Suppressor macrophage treated with lipopolysaccharide for 1 hour (primary cell): Measurements from ENCODE around the gene TECPR2.
"Not testable (repeated sequence)": the region's sequence is repeated elsewhere in the genome, so short reads cannot be mapped to it uniquely, and the experiment has no call there.

Experiments
- DNase-seq, 3 donors: peaks; one replicate each; pipeline ENCODE4 v3.0.0-alpha.2; 2020 to 2022

TECPR2 gene

DNA sequence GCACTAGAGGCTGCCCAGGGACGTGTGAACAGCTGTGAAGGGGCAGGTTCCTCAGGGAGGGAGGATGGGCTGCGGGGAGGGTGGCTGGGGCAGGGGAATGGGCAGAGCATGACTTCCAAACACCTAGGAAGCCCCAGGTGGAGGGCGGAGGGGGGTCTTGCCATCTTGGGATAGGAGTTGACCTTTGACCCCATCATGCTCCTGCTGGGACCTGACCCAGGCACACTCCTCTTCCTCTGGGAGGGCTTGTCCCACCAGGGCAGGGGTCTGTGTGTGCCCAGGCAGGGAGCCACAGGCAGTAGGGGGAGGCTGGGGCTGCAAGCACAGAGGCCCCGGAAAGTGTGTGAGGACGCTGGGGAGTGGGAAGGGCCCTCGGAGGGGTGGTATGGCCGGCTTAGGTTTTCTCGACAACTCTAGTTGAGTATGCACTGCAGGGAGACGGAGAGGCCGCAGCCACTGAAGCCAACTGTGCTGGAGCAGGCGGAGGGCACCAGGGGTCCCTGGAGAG is 150.1 kb downstream of the TECPR2 start:
- DNase-seq, result no peak

DNA sequence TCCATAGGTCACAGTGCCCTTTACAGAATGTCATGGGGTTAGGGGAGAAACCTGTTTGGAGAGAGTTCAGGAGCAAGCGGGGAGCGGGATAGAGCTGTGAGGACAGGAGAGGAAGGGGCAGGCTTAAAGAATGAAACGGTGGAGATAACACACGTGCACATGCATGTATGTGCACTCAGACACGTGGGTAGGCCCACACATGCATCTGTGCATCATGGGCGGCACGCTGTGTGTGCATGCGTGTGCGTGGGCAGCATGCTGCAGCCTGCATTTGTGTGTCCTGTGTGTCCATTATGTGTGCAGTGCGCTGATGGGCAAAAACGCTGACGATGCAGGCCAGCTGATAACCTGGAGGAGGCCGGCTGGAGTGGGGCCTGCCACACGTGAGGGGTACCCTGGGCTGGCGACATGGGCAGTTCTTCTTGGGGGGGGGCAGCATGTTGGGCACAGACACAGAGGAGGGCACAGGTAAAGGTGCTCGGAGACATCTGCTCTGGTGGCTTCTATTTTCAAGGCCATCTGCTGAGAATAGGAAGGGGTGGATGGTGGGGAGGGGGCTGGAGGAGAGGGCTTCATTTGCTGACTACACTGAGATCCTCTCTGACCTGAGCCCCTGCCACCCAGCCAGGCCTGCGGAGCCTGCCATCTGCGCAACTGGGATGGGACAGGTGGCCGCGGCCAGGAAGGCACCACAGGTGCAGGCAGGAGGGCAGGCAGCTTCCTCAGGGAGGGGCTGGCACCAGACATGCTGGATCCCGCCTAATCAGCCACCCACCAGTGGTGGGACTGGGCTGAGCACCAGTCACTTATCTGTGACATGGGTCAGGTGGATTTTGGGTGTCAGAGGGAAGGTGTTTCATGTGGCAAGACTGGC is 151.4 kb downstream of the TECPR2 start:
- DNase-seq, result no peak

DNA sequence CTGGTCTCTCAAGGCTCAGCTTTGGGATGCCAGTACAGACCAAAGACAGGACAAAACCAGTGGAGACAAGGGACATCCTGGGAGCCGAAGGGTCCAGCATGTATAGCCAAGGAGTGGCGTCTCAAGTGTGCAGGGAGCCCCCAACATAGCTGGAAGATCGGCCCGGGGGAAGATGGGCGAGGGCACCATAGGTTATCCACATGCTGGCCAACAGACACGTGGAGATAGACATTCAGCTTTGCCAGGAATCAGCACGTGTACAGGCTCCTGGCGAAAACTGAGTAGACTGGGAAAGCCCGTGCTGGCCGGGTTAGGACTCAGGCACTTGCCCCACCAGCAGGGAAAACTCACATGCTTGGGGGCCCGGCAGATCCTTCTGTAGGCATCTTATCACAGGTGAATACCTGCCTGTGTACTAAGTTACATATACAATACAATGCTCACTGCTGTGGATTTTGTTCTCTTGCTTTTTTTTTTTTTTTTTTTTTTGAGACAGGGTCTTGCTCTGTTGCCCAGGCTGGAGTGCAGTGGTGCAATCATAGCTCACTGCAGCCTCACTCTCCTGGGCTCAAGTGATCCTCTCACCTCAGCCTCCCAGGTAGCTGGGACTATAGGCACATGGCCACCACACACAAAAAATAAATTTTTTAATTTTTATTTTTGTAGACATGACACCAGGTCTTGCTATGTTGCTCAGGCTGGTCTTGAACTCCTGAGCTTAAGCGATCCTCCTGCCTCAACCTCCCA is 152.4 kb downstream of the TECPR2 start:
- no peak for DNase-seq

DNA sequence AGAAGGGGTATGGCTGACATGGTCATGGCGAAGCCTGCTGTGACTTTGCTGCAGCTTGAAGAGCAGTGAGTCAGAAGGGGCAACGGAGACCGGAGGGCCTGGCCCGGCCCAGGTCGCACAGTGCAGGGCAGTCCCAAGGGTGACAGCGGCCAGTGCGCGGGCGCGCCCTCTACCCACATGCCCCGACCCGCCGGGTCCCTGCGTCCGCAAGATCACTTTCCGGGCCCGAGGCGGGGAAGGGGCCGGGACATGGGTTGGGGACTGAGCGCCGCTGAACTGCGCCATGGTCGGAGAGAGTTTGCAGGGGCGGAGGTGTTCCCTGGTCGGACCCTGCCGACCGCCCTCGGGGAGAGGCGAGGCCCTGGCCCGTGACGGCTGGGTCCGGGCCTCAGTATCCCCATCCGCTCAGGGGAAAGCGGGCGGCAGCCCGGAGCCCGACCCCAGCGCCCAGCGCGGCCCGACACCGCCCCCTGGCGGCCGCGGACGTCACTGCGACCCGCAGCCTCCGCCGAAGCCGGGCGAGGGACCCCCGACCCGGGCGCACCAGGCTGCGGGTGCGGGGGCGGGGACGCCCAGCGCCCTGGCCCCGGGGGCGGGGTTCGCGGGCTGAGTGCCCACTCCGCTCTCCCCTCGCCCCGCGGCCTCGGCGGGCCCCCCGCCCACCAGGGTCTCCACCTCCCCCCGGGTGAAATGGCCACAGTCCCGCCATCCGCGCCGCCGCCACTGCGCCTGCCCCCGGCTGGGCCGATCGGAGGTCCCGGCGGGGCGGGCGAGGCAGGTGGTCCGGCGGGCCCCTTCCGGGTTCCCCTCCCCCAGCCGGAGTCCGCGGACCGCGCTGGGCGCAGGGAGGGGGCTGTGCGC is 154.0 kb downstream of the TECPR2 start:
- peak; percentile 72 to 81 (median 76) for DNase-seq

DNA sequence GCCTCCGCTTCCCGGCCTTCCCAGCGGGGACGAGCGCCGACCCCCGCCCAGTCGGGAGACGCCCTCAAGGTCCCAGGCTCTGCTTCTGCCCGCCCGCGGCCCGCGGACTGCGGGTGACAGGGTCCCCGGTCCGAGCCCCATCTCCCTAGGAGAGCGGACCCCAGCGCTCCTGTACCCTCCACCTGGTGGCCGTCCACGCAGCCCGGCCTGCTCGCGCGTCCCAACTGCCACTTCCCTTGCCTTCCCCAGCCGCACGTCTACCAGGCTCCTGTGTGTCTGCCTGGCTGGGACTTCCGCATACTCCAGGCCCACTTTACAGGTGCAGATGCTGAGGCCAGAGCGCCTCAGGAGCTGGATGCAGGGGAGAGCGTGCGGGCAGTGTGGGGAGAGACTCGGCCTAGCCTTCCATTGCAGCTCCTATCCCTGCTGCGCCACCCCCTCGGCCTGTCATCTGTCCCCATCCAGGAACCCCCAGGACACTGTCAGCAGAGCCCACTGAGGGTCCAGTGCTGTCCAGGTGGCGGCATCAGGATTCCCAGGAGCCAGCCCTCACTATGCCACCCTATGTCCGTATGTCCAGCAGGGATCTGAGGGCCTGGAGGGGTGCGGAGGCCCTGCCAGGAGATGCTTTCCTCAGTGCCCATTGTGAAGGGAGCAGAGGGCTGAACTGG is 154.8 kb downstream of the TECPR2 start:
- no peak for DNase-seq

DNA sequence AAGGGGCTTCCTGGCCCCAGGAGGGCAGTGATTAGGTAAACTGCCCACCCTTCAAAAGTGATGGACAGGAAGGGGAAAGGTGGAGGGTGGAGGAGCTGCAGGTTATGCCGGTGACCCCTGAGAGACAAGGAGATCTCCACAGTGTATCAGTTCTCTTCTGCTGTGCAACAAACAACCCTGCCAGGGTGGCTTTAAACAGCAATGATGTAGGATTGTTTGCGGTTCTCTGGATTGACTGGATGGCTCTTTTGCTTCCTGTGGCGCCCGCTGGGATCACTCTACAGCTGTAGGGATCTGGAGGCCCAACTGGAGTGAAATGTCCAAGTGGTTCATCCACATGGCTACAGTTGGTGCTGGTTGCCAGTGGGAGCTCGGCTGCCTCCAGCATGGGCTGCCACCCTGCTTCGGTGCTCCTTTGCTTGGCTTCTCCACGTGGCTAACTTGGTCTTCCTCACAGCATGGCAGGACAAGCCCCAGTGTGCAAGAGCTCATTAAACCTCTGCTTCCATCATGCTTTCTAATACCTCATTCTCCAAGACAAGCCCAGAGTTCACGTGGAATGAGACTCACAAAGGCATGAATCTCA is 155.4 kb downstream of the TECPR2 start:
- no peak for DNase-seq

DNA sequence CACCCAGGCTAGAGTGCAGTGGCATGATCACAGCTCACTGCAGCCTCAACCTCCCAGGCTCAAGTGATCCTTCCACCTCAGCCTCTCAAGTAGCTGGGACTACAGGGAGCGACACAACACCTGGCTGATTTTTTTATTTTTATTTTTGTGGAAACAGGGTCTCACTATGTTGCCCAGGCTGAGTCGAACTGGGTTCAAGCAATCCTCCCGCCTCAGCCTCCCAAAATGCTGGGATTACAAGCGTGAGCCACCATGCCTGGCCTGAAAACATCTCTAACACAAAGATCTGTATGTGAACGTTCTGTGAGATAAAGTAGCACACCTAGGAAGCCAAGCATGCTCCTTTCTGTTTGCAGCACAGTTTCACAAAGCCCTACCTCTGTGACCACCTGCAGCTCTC is 157.0 kb downstream of the TECPR2 start:
- not testable (repeated sequence) for DNase-seq

DNA sequence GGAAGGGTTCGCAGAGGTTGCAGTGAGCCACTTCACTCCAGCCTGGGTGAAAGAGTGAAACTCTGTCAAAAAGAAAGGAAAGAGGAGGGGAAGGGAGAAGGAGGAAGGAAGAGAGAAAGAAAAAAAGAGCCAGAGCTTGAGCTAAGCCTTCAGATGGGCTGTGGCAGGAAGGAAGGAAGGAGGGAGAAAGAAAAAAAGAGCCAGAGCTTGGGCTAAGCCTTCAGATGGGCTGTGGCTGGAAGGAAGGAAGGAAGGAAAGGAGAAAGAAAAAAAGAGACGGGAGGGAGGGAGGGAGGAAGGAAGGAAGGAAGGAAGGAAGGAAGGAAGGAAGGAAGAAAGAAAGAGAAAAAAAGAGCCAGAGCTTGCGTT is 160.4 kb downstream of the TECPR2 start:
- no peak for DNase-seq

DNA sequence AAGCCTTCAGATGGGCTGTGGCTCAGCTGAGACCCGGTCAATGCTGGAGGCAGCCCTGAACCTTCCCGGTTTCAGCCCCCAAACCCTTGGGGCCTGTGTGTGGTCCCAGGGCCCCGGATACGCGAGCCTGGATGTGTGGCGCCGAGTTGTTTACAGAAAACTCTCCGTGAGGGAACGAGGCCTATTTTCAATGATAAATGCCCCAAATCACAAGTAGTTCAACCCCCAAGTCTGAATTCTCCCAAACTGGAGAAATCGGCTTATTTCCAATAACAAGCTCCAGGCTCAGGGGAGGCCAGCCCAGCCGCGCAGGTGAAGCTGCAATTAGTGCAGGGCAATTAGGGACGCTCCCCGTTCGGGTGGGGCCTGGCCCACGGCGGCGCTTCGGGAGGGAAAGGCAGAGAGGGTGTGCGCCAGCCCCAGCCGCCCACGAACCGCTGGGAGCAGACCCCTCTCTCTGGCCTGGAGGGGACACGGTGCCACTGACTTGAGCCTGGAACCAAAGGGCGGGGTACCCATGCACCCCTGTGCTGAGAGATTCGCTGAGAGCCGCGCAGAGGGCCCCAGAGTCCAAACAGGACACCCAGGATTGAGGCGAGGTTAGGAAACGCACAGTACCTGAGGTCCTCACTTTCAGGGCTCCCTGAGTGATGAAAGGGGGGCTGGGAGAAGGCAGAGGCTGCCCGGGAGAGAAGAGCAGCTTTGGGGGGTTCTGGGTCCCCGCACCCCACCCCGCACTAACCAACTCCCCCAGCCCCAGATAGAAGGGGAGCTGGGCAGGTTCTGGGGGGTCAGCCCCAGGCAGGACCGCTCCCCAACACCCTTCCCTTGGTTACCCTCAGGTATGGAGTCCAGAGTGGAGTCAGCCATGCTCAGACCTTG is 161.1 kb downstream of the TECPR2 start:
- no peak for DNase-seq

DNA sequence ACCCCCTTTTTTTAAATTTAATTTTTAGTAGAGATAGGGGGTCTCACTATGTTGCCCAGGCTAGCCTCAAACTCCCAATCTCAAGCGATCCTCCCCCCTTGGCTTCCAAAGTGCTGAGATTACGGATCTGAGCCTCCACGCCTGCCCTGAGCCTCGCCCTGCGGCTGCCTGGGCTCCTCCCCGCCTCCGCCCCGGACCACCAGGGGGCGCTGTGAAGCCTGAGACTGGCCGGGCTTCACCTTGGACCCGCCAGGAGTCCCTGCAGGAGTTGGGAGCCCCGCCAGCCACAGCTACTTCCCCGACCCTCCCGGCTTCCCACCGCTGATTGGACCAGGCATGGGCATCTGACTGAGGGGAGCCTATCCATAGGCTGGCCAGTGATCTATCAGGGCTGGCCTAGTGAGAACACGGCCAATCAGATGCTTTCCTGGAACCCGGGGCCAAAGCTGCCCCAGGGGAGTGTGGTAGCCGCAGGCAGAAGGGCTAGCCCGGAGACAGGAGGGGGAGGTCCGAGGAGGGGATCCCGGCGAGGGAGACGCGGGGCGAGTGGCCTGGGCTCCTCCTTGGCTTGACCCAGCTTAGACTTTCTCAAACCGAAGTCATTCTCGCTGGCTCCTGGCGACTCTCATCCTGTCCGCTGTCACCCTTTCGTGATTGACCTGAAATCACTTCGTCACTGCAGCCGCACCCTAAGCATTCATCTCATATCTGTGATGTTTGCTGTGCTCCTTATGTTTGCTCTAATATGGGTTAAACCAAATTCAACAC is 161.9 kb downstream of the TECPR2 start:
- DNase-seq, result peak; percentile 97 to 98 (median 98)

DNA sequence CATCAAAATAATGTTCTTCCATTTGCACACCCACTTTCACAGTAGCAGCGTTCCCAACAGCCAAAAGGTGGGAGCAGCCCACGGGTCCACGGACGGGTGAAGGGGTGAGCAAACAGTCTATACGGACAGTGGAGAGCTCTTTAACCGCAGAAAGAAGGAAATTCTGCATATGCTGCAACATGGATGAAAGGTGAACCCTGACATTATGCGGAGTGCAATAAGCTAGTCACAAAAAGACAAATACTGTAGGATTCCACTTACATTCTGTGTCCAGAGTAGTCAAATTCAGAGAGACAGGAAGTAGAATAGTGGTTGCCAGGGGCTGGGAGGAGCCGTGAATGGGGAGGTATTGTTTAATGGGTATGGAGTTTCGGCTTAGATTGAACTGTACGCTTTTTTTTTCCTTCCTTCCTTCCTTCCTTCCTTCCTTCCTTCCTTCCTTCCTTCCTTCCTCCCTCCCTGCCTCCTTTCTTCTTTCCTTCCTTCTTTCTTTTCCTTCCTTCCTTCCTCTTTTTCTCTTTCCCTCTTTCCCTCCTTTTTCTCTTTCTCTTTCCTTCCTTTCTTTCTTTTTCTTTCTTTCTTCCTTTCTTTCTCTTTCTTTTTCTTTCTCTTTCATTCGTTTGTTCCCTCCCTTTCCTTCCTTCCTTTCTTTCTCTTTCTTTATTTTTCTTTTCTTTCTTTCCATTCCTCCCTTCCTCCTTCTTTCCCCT is 162.6 kb downstream of the TECPR2 start:
- peak in 2 of 3 donors; percentile 31 to 49 for DNase-seq

DNA sequence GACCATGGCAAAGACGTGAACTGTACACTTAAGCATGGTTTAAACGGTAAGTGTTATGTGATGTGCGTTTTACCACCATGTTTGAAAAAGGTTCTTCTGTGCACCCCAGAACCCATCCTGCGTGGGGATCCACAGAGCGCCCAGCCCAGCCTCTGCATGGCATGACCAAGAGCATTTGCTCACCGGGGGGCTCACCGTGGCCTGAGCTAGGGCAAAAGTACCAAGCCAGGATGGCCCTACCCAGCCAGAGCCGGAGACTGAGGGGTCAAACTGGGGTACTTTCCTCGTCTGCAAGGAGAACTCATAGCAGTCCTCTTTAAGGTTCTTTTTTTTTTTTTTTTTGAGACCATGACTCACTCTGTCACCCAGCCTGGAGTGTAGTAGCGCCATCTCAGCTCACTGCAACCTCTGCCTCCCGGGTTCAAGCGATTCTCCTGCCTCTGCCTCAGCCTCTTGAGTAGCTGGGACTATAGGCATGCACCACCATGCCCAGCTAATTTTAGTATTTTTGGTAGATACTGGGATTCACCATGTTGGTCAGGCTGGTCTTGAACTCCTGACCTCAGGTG is 163.3 kb downstream of the TECPR2 start:
- peak; percentile 33 to 61 (median 41) for DNase-seq

DNA sequence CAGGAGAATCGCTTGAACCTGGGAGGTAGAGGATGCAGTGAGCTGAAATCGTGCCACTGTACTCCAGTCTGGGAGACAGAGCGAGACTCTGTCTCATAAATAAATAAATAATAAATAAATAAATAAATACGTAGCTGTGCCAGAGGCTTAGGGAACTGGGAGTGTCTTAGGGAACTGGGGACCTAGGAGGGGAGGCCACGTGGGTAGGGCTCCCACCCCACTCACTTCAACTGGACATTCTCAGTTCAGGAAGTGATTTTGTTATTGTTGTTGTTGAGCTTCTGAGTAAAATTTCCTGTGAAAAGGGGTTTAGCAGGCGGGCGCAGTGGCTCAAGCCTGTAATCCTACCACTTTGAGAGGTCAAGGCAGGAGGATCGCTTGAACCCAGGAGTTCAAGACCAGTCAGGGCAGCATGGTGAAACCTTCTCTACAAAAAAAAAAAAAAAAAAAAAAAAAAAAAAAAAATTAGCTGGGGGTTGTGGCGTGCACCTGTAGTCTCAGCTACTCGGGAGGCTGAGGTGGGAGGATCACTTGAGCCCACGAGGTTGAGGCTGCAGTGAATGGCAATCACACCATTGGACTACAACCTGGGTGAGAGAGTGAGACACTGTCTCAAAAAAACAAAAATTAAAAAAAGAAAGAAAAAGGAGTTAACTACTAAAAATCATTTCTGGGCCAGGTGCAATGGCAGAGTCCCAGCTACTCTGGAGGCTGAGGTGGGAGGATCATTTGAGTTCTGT is 165.9 kb downstream of the TECPR2 start:
- peak; percentile 66 to 74 (median 71) for DNase-seq

DNA sequence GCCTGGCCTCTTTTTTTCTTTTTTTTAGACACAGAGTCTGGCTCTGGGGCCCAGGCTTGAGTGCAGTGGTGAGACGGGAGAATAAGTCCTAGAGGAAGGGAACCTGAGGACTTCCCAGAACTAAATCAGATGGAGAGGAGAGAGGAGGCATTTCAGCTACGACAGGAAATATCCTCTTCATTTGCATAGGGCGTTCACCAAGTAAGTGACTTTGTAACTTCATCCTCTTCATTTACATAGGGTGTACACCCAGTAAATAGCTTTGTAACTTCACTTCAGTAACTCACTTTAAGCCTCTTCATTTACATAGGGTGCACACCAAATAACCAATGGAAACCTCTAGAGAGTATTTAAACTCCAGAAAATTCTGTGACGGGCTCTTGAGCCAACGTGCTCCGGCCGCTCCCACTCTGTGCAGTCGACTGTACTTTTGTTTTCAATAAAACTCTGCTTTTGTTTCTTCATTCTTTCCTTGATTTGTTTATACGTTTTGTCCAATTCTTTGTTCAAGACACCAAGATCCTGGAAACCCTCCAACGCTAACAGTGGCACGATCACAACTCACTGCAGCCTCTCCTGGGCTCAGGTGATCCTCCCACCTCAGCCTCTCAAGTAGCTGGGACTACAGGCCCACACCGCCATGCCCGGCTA is 168.2 kb downstream of the TECPR2 start:
- DNase-seq, result peak in 1 of 3 donors; percentile 84

DNA sequence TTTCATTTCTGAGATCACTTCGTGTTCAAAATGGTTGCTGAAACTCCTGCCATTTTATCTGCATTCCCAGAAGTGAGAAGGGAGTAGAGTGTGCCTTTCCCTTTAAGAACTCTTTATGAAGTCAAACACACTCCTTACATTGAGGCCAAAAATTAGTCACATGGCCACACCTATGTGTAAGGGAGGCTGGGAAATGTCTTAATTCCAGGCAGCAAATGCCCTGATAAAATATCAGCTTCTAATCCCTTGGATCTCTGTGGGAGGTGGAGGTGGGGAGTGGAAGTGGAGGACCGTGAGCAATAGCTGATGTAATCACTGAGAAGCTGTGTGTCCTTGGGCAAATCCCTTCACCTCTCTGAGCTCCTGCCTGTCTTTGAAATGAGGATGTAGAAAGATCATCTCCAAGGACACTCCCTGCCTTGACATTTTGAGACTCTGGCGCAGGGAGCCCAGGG is 169.5 kb downstream of the TECPR2 start:
- DNase-seq, result no peak

DNA sequence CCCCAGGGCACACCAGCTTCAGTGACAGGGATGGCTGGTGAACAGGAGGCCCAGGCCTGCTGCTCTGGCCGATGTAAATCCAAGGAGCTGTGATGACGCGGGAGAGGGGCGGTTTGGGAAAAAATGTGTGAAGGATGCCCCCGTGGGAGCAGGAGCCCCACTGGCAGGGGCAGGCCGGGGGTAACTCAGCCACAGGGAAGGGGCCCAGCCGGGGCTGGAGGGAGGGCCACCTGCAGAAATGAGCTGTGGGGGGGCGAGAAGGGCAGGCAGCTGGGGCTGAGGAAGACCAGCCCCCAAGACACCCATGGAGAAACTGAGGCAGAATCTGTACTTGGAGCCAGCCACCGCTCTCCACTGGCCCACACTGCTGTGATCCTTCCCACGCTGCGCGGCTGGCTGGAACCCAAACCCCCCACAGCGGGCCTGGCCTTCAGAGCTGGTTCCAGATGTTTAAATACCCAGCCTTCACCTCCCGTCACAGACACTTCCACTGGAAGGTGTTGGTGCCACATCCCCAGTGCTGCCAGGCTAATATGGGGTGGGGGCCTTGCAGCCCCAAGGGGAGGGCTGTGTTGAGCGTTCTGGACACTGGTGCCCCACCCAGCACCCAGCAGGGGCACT is 175.3 kb downstream of the TECPR2 start:
- DNase-seq, result no peak
